GM23338 (cell line): ENCODE measurements around the gene MARK2.
A peak's percentile ranks its signal among the peaks of the same experiment; 100 is the strongest.

ENCODE experiments used
- CREB1 ChIP-seq: fragments of 250-450 bp; sonication (Bioruptor Pico); IDR thresholded peaks from 2 replicates; pipeline ENCODE4 v1.5.0; 2020; ENCODE audit warnings: low read depth, mild to moderate bottlenecking, moderate library complexity
- EZH2 ChIP-seq: fragments of 200-600 bp; sonication (generic); IDR thresholded peaks from one replicate; pipeline ENCODE4 v1.8.0; 2017; ENCODE audit warnings: antibody characterized with exemption, mild to moderate bottlenecking, low read depth; ENCODE audit not compliant: unreplicated experiment
- EZH2phosphoT487 ChIP-seq: fragments of 200-600 bp; sonication (generic); IDR thresholded peaks from one replicate; pipeline ENCODE4 v1.8.1; 2018; ENCODE audit warnings: antibody characterized with exemption; ENCODE audit not compliant: unreplicated experiment
- JUNB ChIP-seq: IDR thresholded peaks from one replicate; pipeline ENCODE4 v1.6.1; 2016; ENCODE audit warnings: antibody characterized with exemption; ENCODE audit not compliant: unreplicated experiment
- NANOG ChIP-seq: IDR thresholded peaks from 2 replicates; pipeline ENCODE4 v1.6.1; 2016; ENCODE audit warnings: antibody characterized with exemption, borderline replicate concordance
- POLR2AphosphoS5 ChIP-seq: IDR thresholded peaks from 2 replicates; pipeline ENCODE4 v1.6.1; 2016; ENCODE audit warnings: antibody characterized with exemption, low read depth
- ZNF114 ChIP-seq: fragments of 250-450 bp; sonication (Bioruptor Pico); IDR thresholded peaks from 2 replicates; pipeline ENCODE4 v1.5.0; 2020; ENCODE audit warnings: mild to moderate bottlenecking, moderate library complexity
- TF ChIP-seq, protein P1 (sequence below), 2 experiments: fragments of 200-600 bp in 1 of 2; sonication (generic) in 1 of 2; conservative IDR thresholded peaks; 2 replicates each; pipeline versions ENCODE4 v1.5.1 to v1.6.1; 2016 to 2017; ENCODE audit warnings: antibody characterized with exemption in 2 of 2, low read depth in 2 of 2, mild to moderate bottlenecking in 2 of 2, moderate library complexity in 1 of 2
- TF ChIP-seq, protein P2 (sequence below): IDR thresholded peaks from one replicate; pipeline ENCODE4 v1.6.1; 2018; ENCODE audit warnings: antibody characterized with exemption; ENCODE audit not compliant: unreplicated experiment
- TF ChIP-seq, protein P3 (sequence below): IDR thresholded peaks from 2 replicates; pipeline ENCODE4 v1.6.1; 2016; ENCODE audit warnings: antibody characterized with exemption
- TF ChIP-seq, protein P4 (sequence below): fragments of 250-450 bp; sonication (Bioruptor Pico); IDR thresholded peaks from 2 replicates; pipeline ENCODE4 v1.5.0; 2020; ENCODE audit warnings: mild to moderate bottlenecking, moderate library complexity

DNA sequence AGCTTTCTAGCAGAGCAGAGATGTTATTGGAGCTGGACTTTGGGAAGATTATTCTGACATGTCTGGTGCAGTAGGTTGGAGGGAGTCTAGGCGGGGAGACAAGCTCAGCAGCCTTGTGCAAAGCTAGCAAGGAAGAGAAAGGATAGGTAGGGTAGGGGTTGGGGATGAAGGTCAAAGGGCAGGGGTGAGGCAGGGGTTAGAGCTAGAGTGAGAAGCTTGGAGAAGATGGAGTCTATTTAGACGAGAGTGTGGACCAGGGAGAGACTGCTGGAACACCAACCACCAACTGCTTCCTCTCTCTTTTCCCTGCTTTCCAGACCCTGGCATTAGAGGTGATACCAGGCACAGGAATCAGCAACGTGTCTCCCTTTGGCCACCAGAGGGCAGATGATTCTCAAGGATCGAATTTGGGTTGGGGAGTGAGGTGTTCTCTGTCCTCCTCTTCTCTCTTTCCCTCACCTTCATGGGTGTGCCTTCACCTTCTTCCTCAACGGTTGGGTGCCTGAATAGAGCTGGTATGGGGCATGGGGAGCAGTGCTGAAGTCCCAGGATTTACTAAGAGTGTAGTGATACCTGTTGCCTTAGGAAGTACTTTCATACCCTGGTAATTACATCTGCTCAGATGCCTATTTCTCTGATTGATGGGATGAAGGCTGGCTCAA is 1.8 kb upstream of the MARK2 start:
- TF ChIP-seq, protein P1, sequence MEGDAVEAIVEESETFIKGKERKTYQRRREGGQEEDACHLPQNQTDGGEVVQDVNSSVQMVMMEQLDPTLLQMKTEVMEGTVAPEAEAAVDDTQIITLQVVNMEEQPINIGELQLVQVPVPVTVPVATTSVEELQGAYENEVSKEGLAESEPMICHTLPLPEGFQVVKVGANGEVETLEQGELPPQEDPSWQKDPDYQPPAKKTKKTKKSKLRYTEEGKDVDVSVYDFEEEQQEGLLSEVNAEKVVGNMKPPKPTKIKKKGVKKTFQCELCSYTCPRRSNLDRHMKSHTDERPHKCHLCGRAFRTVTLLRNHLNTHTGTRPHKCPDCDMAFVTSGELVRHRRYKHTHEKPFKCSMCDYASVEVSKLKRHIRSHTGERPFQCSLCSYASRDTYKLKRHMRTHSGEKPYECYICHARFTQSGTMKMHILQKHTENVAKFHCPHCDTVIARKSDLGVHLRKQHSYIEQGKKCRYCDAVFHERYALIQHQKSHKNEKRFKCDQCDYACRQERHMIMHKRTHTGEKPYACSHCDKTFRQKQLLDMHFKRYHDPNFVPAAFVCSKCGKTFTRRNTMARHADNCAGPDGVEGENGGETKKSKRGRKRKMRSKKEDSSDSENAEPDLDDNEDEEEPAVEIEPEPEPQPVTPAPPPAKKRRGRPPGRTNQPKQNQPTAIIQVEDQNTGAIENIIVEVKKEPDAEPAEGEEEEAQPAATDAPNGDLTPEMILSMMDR (conservative IDR thresholded peaks at IDR 0.05; ENCODE audit: low read depth in 2 of 2): peak; percentile 75 to 99
- TF ChIP-seq EZH2 (no peak), NANOG (no peak), POLR2AphosphoS5 (no peak), EZH2phosphoT487 (no peak), JUNB (no peak), CREB1 (no peak), ZNF114 (CRISPR knock-in tag) (no peak)
- TF ChIP-seq, protein P2, sequence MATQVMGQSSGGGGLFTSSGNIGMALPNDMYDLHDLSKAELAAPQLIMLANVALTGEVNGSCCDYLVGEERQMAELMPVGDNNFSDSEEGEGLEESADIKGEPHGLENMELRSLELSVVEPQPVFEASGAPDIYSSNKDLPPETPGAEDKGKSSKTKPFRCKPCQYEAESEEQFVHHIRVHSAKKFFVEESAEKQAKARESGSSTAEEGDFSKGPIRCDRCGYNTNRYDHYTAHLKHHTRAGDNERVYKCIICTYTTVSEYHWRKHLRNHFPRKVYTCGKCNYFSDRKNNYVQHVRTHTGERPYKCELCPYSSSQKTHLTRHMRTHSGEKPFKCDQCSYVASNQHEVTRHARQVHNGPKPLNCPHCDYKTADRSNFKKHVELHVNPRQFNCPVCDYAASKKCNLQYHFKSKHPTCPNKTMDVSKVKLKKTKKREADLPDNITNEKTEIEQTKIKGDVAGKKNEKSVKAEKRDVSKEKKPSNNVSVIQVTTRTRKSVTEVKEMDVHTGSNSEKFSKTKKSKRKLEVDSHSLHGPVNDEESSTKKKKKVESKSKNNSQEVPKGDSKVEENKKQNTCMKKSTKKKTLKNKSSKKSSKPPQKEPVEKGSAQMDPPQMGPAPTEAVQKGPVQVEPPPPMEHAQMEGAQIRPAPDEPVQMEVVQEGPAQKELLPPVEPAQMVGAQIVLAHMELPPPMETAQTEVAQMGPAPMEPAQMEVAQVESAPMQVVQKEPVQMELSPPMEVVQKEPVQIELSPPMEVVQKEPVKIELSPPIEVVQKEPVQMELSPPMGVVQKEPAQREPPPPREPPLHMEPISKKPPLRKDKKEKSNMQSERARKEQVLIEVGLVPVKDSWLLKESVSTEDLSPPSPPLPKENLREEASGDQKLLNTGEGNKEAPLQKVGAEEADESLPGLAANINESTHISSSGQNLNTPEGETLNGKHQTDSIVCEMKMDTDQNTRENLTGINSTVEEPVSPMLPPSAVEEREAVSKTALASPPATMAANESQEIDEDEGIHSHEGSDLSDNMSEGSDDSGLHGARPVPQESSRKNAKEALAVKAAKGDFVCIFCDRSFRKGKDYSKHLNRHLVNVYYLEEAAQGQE: no peak
- TF ChIP-seq, protein P3, sequence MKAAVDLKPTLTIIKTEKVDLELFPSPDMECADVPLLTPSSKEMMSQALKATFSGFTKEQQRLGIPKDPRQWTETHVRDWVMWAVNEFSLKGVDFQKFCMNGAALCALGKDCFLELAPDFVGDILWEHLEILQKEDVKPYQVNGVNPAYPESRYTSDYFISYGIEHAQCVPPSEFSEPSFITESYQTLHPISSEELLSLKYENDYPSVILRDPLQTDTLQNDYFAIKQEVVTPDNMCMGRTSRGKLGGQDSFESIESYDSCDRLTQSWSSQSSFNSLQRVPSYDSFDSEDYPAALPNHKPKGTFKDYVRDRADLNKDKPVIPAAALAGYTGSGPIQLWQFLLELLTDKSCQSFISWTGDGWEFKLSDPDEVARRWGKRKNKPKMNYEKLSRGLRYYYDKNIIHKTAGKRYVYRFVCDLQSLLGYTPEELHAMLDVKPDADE: no peak
- TF ChIP-seq, protein P4, sequence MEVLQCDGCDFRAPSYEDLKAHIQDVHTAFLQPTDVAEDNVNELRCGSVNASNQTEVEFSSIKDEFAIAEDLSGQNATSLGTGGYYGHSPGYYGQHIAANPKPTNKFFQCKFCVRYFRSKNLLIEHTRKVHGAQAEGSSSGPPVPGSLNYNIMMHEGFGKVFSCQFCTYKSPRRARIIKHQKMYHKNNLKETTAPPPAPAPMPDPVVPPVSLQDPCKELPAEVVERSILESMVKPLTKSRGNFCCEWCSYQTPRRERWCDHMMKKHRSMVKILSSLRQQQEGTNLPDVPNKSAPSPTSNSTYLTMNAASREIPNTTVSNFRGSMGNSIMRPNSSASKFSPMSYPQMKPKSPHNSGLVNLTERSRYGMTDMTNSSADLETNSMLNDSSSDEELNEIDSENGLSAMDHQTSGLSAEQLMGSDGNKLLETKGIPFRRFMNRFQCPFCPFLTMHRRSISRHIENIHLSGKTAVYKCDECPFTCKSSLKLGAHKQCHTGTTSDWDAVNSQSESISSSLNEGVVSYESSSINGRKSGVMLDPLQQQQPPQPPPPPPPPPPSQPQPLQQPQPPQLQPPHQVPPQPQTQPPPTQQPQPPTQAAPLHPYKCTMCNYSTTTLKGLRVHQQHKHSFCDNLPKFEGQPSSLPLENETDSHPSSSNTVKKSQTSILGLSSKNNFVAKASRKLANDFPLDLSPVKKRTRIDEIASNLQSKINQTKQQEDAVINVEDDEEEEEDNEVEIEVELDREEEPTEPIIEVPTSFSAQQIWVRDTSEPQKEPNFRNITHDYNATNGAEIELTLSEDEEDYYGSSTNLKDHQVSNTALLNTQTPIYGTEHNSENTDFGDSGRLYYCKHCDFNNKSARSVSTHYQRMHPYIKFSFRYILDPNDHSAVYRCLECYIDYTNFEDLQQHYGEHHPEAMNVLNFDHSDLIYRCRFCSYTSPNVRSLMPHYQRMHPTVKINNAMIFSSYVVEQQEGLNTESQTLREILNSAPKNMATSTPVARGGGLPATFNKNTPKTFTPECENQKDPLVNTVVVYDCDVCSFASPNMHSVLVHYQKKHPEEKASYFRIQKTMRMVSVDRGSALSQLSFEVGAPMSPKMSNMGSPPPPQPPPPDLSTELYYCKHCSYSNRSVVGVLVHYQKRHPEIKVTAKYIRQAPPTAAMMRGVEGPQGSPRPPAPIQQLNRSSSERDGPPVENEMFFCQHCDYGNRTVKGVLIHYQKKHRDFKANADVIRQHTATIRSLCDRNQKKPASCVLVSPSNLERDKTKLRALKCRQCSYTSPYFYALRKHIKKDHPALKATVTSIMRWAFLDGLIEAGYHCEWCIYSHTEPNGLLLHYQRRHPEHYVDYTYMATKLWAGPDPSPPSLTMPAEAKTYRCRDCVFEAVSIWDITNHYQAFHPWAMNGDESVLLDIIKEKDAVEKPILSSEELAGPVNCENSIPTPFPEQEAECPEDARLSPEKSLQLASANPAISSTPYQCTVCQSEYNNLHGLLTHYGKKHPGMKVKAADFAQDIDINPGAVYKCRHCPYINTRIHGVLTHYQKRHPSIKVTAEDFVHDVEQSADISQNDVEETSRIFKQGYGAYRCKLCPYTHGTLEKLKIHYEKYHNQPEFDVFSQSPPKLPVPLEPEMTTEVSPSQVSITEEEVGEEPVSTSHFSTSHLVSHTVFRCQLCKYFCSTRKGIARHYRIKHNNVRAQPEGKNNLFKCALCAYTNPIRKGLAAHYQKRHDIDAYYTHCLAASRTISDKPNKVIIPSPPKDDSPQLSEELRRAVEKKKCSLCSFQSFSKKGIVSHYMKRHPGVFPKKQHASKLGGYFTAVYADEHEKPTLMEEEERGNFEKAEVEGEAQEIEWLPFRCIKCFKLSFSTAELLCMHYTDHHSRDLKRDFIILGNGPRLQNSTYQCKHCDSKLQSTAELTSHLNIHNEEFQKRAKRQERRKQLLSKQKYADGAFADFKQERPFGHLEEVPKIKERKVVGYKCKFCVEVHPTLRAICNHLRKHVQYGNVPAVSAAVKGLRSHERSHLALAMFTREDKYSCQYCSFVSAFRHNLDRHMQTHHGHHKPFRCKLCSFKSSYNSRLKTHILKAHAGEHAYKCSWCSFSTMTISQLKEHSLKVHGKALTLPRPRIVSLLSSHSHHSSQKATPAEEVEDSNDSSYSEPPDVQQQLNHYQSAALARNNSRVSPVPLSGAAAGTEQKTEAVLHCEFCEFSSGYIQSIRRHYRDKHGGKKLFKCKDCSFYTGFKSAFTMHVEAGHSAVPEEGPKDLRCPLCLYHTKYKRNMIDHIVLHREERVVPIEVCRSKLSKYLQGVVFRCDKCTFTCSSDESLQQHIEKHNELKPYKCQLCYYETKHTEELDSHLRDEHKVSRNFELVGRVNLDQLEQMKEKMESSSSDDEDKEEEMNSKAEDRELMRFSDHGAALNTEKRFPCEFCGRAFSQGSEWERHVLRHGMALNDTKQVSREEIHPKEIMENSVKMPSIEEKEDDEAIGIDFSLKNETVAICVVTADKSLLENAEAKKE (CRISPR knock-in tag): no peak
